K562 (cell line): ENCODE data around the gene TBL1XR1. TPM values are rescaled to one million over a fixed set of nuclear protein-coding genes. Genes with fewer than 3 reads are reported as not detected.

Experiments used
- ARID2 ChIP-seq: fragments of 450-650 bp; IDR thresholded peaks from 2 replicates; pipeline ENCODE4 v1.6.1; 2017; ENCODE audit warnings: antibody characterized with exemption, mild to moderate bottlenecking
- ARID3B ChIP-seq: fragments of 250-450 bp; sonication (Bioruptor Pico); IDR thresholded peaks from 2 replicates; pipeline ENCODE4 v1.4.0; 2020; ENCODE audit warnings: borderline replicate concordance
- JUN ChIP-seq, 2 experiments: sonication (generic) in 1 of 2; formaldehyde crosslinking in 1 of 2; IDR thresholded peaks; 2 replicates each; pipeline versions ENCODE4 v1.6.1 to v1.8.0; 2012 to 2022; ENCODE audit warnings: borderline replicate concordance in 2 of 2, mild to moderate bottlenecking in 2 of 2, improper control_type of control experiment in 1 of 2, low read depth in 1 of 2, low read length in 1 of 2, missing genetic modification reagents in 1 of 2
- KDM4B ChIP-seq, 2 experiments: fragments of 450-650 bp in 1 of 2; sonication (generic) in 1 of 2; IDR thresholded peaks; 2 replicates each; pipeline ENCODE4 v1.6.1; 2016 to 2017; ENCODE audit warnings: borderline replicate concordance in 2 of 2, antibody characterized with exemption in 1 of 2, low read depth in 1 of 2, mild to moderate bottlenecking in 1 of 2
- NCOA2 ChIP-seq, 2 experiments: fragments of 450-650 bp; IDR thresholded peaks; 2 replicates each; pipeline ENCODE4 v1.6.1; 2018; ENCODE audit warnings: mild to moderate bottlenecking in 2 of 2, moderate library complexity in 1 of 2; ENCODE audit not compliant: partially characterized antibody in 2 of 2
- TBP ChIP-seq: optimal IDR thresholded peaks from 2 replicates; pipeline ENCODE3; 2011; ENCODE audit warnings: low read depth, low read length, improper control_type of control experiment
- ZNF282 ChIP-seq: sonication (generic); formaldehyde crosslinking; IDR thresholded peaks from 2 replicates; pipeline ENCODE4 v1.8.1; 2023; ENCODE audit warnings: missing genetic modification reagents
- ZNF407 ChIP-seq: fragments of 450-650 bp; IDR thresholded peaks from 2 replicates; pipeline ENCODE4 v1.6.1; 2016; ENCODE audit warnings: low read depth
- ZNF740 ChIP-seq, 3 experiments: fragments of 200-800 bp in 1 of 3; sonication (Bioruptor generic) in 1 of 3; sonication (generic) in 1 of 3; formaldehyde crosslinking in 1 of 3; IDR thresholded peaks; 2 replicates each; pipeline versions ENCODE4 v1.6.1 to v1.8.0; 2016 to 2022; ENCODE audit warnings: mild to moderate bottlenecking in 2 of 3, missing compliant biosample characterization in 2 of 3, missing genetic modification characterization in 2 of 3, missing genetic modification reagents in 1 of 3
- polyA plus RNA-seq, 8 experiments: library from polyadenylated mRNA; depleted of rRNA in 4 of 8; stranded (reverse) in 5 of 8; unstranded in 3 of 8; fragments of >200 nt; fragmentation: Nextera tagmentation in 2 of 8; fragmentation: Illumina TruSeq in 1 of 8; extraction: Ambion mirVana in 2 of 8; extraction: Trizol in 1 of 8; gene quantifications; 2 replicates each; pipeline versions ENCODE4 v1.2.1 to v1.2.3, GENCODE V29; 2011 to 2014; ENCODE audit warnings: inconsistent platforms in 1 of 8, missing spikeins in 1 of 8
- total RNA-seq, 7 experiments: library from RNA; depleted of rRNA in 6 of 7; stranded (reverse); fragments of >200 nt in 6 of 7; fragmentation: Illumina TruSeq in 2 of 7; extraction: Trizol in 2 of 7; gene quantifications; 2 replicates each; pipeline versions ENCODE4 v1.2.1 to v1.2.3, GENCODE V29; 2011 to 2021; ENCODE audit warnings: low replicate concordance in 1 of 7

Gene TBL1XR1
- total and polyA plus RNA-seq, 9 of the 15 experiments (the other 6 are each of a cell fraction or from before 2014, with no cell fraction given), result 19.6 to 171 (median 83.3) TPM

GRCh38 chr3:177154733-177155132, 42.5 kb downstream of the TBL1XR1 start (continued):
- TF ChIP-seq ZNF407, result no peak
- no peak for TF ChIP-seq ARID3B (CRISPR knock-in tag)
- no peak for TF ChIP-seq TBP
- TF ChIP-seq ARID2, result no peak
- TF ChIP-seq JUN (IDR thresholded peaks at IDR 0.05; ENCODE audit: borderline replicate concordance, low read depth, low read length), result no peak
- no peak for TF ChIP-seq JUN (CRISPR knock-in tag; IDR thresholded peaks at IDR 0.05; ENCODE audit: borderline replicate concordance)
- no peak for TF ChIP-seq ZNF740 (CRISPR knock-in tag; IDR thresholded peaks at IDR 0.05)
- no peak for TF ChIP-seq ZNF740 (tag; IDR thresholded peaks at IDR 0.05)
- no peak for TF ChIP-seq NCOA2 (IDR thresholded peaks at IDR 0.05; ENCODE audit: partially characterized antibody in 2 of 2)
- TF ChIP-seq KDM4B (IDR thresholded peaks at IDR 0.05; ENCODE audit: borderline replicate concordance in 2 of 2, low read depth in 1 of 2), result no peak
- TF ChIP-seq ZNF282 (CRISPR knock-in tag), result no peak
